Activated CD4-positive, alpha-beta T cell treated with anti-CD3 and anti-CD28 coated beads, Interleukin-2, amount 10 ng/mL, durations not matched to agents 7 days and 5 days (primary cell): ENCODE results near the gene B3GAT1. TPM values are rescaled to one million over a fixed set of nuclear protein-coding genes. Genes with fewer than 3 reads are reported as not detected.
A peak's percentile ranks its signal among the peaks of the same experiment; 100 is the strongest.

ENCODE experiments used
- CTCF ChIA-PET: fragments of 350-600 bp; sonication (Branson Sonifier 250); formaldehyde crosslinking; loops from one replicate; lab custom pipeline; 2021; ENCODE audit warnings: antibody characterized with exemption; lab: Charles Lee
- POLR2A ChIA-PET: fragments of 350-600 bp; sonication (Branson Sonifier 250); formaldehyde crosslinking; loops from one replicate; lab custom pipeline; 2021; ENCODE audit warnings: antibody characterized with exemption; lab: Charles Lee
- DNase-seq: peaks from one replicate; pipeline ENCODE4 v3.0.0-alpha.2; 2020
- H3K27ac Mint-ChIP-seq: one replicate; pipeline ENCODE4 v1.8.0; 2021; ENCODE audit warnings: mild to moderate bottlenecking, moderate library complexity, mixed read lengths
- H3K27me3 Mint-ChIP-seq: one replicate; pipeline ENCODE4 v1.8.0; 2021; ENCODE audit warnings: mixed read lengths
- H3K36me3 Mint-ChIP-seq: one replicate; pipeline ENCODE4 v1.8.0; 2021; ENCODE audit warnings: low read depth, mixed read lengths
- H3K4me1 Mint-ChIP-seq: one replicate; pipeline ENCODE4 v1.8.0; 2021; ENCODE audit warnings: mixed read lengths
- H3K4me3 Mint-ChIP-seq: one replicate; pipeline ENCODE4 v1.8.0; 2021; ENCODE audit warnings: mild to moderate bottlenecking, moderate library complexity, mixed read lengths
- H3K9me3 Mint-ChIP-seq: one replicate; pipeline ENCODE4 v1.8.0; 2021; ENCODE audit warnings: mixed read lengths
- total RNA-seq, 2 experiments: library from RNA; stranded (reverse); gene quantifications; one replicate each; pipeline ENCODE4 v1.2.3, GENCODE V29; 2021

The B3GAT1 gene
- total RNA-seq, 2 experiments from 2014 or later: 1.4 to 1.6 TPM

DNA sequence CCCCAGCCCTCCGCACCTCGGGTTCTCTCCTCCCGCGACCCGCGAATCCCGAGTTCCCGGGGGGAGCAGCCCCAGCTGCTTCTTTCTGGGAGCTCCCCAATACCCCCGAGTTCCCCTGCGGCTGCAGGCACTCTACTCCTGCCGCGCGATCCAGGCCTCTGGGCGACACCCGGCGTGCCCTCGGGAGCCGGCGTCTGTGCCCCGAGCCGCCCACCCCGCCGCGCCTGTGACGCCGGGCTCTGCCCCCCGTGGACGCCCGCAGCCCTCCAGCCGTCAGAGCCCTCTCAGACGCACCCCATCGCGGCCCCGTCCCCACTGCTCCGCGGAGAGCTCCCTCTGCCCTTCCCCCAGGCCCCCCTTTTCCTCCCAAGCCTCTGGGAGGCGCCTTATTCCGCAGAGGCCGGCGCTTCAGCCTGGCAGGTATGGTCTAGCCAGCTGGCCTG lies 79.8 kb downstream of the B3GAT1 start:
- Mint-ChIP-seq H3K27ac (no peak overlapping the region), H3K9me3 (no peaks in the 10 kb centered on the region), H3K4me1 (peaks cover 12% of the 10 kb centered on the region), H3K36me3 (no peaks in the 10 kb centered on the region), H3K27me3 (peaks cover 37% of the 10 kb centered on the region), H3K4me3 (peak overlapping the region; percentile 66)
- DNase-seq: peak; percentile 15
- POLR2A ChIA-PET: no interaction called here
- CTCF ChIA-PET: no interaction called here

DNA sequence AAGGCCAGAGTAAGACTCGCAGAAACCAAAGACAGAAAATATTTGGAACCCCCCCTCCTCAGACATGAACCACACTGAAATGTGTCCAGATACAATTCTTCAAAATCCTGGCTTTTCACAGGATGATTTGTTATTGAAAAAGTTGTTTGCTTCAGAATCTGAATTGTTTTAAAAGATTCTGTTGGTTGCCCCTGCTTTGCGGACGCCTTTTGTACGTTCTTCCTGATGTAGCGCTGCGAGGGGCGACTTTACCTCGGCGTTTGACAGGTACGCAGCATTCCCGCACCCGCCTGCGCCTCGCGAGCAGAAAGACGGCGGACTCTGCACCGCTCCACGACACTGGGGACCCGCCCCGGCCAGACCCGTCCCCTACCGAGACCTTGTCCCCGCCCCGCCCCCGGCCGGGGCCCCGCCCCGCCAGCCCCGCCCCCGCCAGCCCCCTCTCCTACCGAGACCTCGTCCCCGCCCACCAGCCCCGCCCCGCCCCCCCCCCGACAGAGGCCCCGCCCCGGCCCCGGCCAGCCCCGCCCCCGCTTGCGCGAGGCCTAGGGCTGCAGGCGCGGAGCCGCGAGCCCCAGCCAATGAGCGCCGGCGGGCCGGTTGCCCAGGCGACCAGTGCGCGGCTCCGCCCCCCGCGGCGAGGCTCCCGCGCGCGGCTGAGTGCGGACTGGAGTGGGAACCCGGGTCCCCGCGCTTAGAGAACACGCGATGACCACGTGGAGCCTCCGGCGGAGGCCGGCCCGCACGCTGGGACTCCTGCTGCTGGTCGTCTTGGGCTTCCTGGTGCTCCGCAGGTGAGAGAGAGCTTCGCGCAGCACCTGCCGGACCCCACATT lies 80.5 kb downstream of the B3GAT1 start, which contains the start of gene GLB1L2:
TSS of gene GLB1L2 (plus strand) at position 635 of the 835 bp plus-strand sequence. CDS start at position 709, 74 bp downstream.
- POLR2A ChIA-PET: no interaction called here
- Mint-ChIP-seq H3K4me3 (peak within 1 kb of the TSS; percentile 78), H3K36me3 (no peaks in the 10 kb centered on the region), H3K27ac (no peak within 1 kb of the TSS), H3K9me3 (no peaks in the 10 kb centered on the region), H3K4me1 (peaks cover 12% of the 10 kb centered on the region), H3K27me3 (peaks cover 37% of the 10 kb centered on the region)
- peak; percentile 80 for DNase-seq
- CTCF ChIA-PET: no interaction called here

DNA sequence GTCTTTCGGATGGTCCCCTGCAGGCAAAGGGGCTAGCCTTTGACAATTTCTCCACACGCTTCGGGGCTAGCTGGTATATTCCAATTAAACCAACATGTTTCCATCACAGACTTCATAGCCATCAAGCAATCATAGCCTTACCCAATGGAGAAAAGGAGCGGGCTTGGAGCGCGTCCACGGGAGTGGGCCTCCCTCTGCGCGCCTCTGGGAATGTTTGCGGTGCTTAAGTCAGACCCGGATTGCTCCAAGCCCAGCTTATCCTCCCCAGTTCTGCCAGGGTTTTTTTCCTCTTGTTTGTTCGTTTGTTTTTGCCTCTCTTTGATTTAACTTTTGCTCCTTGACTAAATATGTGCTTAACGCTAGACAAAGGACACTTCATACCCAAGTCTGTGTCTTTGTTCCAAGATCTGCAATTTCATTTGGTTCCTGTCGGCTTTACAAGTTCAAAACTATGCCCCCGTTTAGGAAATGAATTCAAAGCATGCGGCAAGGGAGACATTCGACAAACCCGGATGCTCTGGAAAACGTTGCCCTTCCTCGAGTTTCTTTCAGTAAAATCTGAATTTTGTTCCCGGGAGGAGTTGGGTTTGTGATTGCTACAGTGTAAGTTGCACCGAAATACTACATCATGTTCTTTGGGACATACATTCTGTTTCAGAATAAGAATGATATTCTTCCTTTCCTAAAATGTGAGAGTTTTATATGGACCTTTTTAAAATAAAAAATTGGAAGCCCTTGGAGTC lies 81.3 kb downstream of the B3GAT1 start:
- Mint-ChIP-seq H3K36me3 (no peaks in the 10 kb centered on the region), H3K27me3 (peaks cover 39% of the 10 kb centered on the region), H3K4me1 (peaks cover 12% of the 10 kb centered on the region), H3K4me3 (peak overlapping the region; percentile 78), H3K27ac (no peak overlapping the region), H3K9me3 (no peaks in the 10 kb centered on the region)
- POLR2A ChIA-PET: no interaction called here
- CTCF ChIA-PET: no interaction called here
- DNase-seq: no peak

Other genes starting within 250 kb of the B3GAT1 start
- 100 to 1,000 TPM; 118 to 125 TPM for gene NCAPD3, start 188.3 kb downstream of the B3GAT1 start, total RNA-seq
- 10 to 100 TPM; 66.4 to 66.9 TPM for gene VPS26B, start 187.6 kb downstream of the B3GAT1 start, total RNA-seq
- 10 to 100 TPM; 56.4 to 61.6 TPM for gene THYN1, start 158.9 kb downstream of the B3GAT1 start, total RNA-seq
- gene ACAD8, start 158.7 kb downstream of the B3GAT1 start, total RNA-seq: 10 to 100 TPM; 21.7 to 21.8 TPM
- 1 to 10 TPM; 6.8 to 7.2 TPM for gene GLB1L3, start 135.9 kb downstream of the B3GAT1 start, total RNA-seq
- gene GLB1L2, start 80.3 kb downstream of the B3GAT1 start, total RNA-seq: 1 to 10 TPM; 1.6 to 2.4 TPM